Measurements from ENCODE around the gene OXA1L.

The OXA1L gene

GRCh38 chr14:22797017-22797917 is 30.8 kb downstream of the OXA1L start:
- DNase-seq (ENCODE audit: extremely low spot score), result no peak
- ChIA-PET POLR2A (interaction anchor here (1.1 kb wide), 1 partner anchor 31 kb away, joined by 7 read pairs; the partner anchor contains the start of gene OXA1L), CTCF (interaction anchor here (0.6 to 0.7 kb wide), 2 partner anchors 146 to 227 kb away, joined by 3 read pairs; no protein-coding TSS in a partner anchor)
- TF ChIP-seq FOXA1 (IDR thresholded peaks at IDR 0.05) (no peak), ELF4 (IDR thresholded peaks at IDR 0.05) (no peak), SUZ12 (IDR thresholded peaks at IDR 0.05) (no peak), BHLHE40 (IDR thresholded peaks at IDR 0.05; ENCODE audit: borderline replicate concordance) (no peak)

GRCh38 chr14:22798528-22798927 is 32.0 kb downstream of the OXA1L start:
- TF ChIP-seq CTBP1 (IDR thresholded peaks at IDR 0.05; ENCODE audit: borderline replicate concordance) (no peak), SP1 (IDR thresholded peaks at IDR 0.05) (no peak), L3MBTL2 (conservative IDR thresholded peaks at IDR 0.05) (no peak), BHLHE40 (IDR thresholded peaks at IDR 0.05; ENCODE audit: borderline replicate concordance) (no peak), ELF4 (IDR thresholded peaks at IDR 0.05) (no peak), LEF1 (IDR thresholded peaks at IDR 0.05; ENCODE audit: borderline replicate concordance) (no peak), PKNOX1 (IDR thresholded peaks at IDR 0.05) (no peak), TARDBP (IDR thresholded peaks at IDR 0.05) (no peak), FOXK2 (IDR thresholded peaks at IDR 0.05) (no peak), ZNF384 (IDR thresholded peaks at IDR 0.05) (no peak), FOXM1 (IDR thresholded peaks at IDR 0.05; ENCODE audit: borderline replicate concordance) (no peak), NFRKB (IDR thresholded peaks at IDR 0.05) (no peak), SUZ12 (IDR thresholded peaks at IDR 0.05) (no peak), ARNT (IDR thresholded peaks at IDR 0.05) (no peak), HDGF (IDR thresholded peaks at IDR 0.05; ENCODE audit: borderline replicate concordance) (no peak), FOXA1 (IDR thresholded peaks at IDR 0.05) (no peak)
- ChIA-PET CTCF (no interaction called here), POLR2A (no interaction called here)
- DNase-seq (ENCODE audit: extremely low spot score), result no peak

GRCh38 chr14:22800346-22800745 is 33.9 kb downstream of the OXA1L start:
- ChIA-PET POLR2A (interaction anchor here (1.0 kb wide), 1 partner anchor 34 kb away, joined by 3 read pairs; no protein-coding TSS in a partner anchor), CTCF (interaction anchor here (1.4 kb wide), 1 partner anchor 143 kb away, joined by 3 read pairs; no protein-coding TSS in a partner anchor)
- no peak for DNase-seq (ENCODE audit: extremely low spot score)
- no peak for TF ChIP-seq LEF1 (IDR thresholded peaks at IDR 0.05; ENCODE audit: borderline replicate concordance)
- TF ChIP-seq TARDBP (IDR thresholded peaks at IDR 0.05), result no peak
- TF ChIP-seq CTBP1 (IDR thresholded peaks at IDR 0.05; ENCODE audit: borderline replicate concordance), result no peak
- no peak for TF ChIP-seq FOXM1 (IDR thresholded peaks at IDR 0.05; ENCODE audit: borderline replicate concordance)
- TF ChIP-seq SP1 (IDR thresholded peaks at IDR 0.05), result no peak
- no peak for TF ChIP-seq FOXK2 (IDR thresholded peaks at IDR 0.05)
- no peak for TF ChIP-seq SUZ12 (IDR thresholded peaks at IDR 0.05)
- TF ChIP-seq ZNF384 (IDR thresholded peaks at IDR 0.05), result no peak

- no peak for DNase-seq (ENCODE audit: extremely low spot score)
- ChIA-PET POLR2A (interaction anchor here (0.5 to 1.0 kb wide), 2 partner anchors 36 to 209 kb away, joined by 3 read pairs; no protein-coding TSS in a partner anchor), CTCF (no interaction called here)
- no peak for TF ChIP-seq FOXM1 (IDR thresholded peaks at IDR 0.05; ENCODE audit: borderline replicate concordance)
- no peak for TF ChIP-seq TARDBP (IDR thresholded peaks at IDR 0.05)
- TF ChIP-seq SP1 (IDR thresholded peaks at IDR 0.05), result no peak
- no peak for TF ChIP-seq LEF1 (IDR thresholded peaks at IDR 0.05; ENCODE audit: borderline replicate concordance)
- no peak for TF ChIP-seq HDGF (IDR thresholded peaks at IDR 0.05; ENCODE audit: borderline replicate concordance)
- no peak for TF ChIP-seq NFRKB (IDR thresholded peaks at IDR 0.05)
- TF ChIP-seq BHLHE40 (IDR thresholded peaks at IDR 0.05; ENCODE audit: borderline replicate concordance), result no peak
- TF ChIP-seq FOXK2 (IDR thresholded peaks at IDR 0.05), result no peak
- TF ChIP-seq ARNT (IDR thresholded peaks at IDR 0.05), result no peak
- TF ChIP-seq ZNF384 (IDR thresholded peaks at IDR 0.05), result no peak
- TF ChIP-seq FOXA1 (IDR thresholded peaks at IDR 0.05), result no peak
- TF ChIP-seq SUZ12 (IDR thresholded peaks at IDR 0.05), result no peak
- no peak for TF ChIP-seq CTBP1 (IDR thresholded peaks at IDR 0.05; ENCODE audit: borderline replicate concordance)
- no peak for TF ChIP-seq ELF4 (IDR thresholded peaks at IDR 0.05)
- TF ChIP-seq PKNOX1 (IDR thresholded peaks at IDR 0.05), result no peak
Observed at GRCh38 chr14:22801716-22802115, 35.2 kb downstream of the OXA1L start.

GRCh38 chr14:22802860-22803686 is 36.6 kb downstream of the OXA1L start:
- no peak for DNase-seq (ENCODE audit: extremely low spot score)
- TF ChIP-seq SUZ12 (IDR thresholded peaks at IDR 0.05) (no peak), CTBP1 (IDR thresholded peaks at IDR 0.05; ENCODE audit: borderline replicate concordance) (no peak), BHLHE40 (IDR thresholded peaks at IDR 0.05; ENCODE audit: borderline replicate concordance) (no peak), PKNOX1 (IDR thresholded peaks at IDR 0.05) (no peak), ARNT (IDR thresholded peaks at IDR 0.05) (no peak), TARDBP (IDR thresholded peaks at IDR 0.05) (no peak), ZNF384 (IDR thresholded peaks at IDR 0.05) (no peak), FOXM1 (IDR thresholded peaks at IDR 0.05; ENCODE audit: borderline replicate concordance) (no peak), L3MBTL2 (conservative IDR thresholded peaks at IDR 0.05) (no peak)
- ChIA-PET POLR2A (no interaction called here), CTCF (no interaction called here)

All from HEK293T (cell line).